Measurements from ENCODE around the gene ANO9. TPM values are rescaled to one million over a fixed set of nuclear protein-coding genes. Genes with fewer than 3 reads are reported as not detected.
"Not testable (repeated sequence)": the region's sequence is repeated elsewhere in the genome, so short reads cannot be mapped to it uniquely, and the experiment has no call there.

The ANO9 gene
- total RNA-seq, 1 experiment from 2014 or later, result not detected

GRCh38 chr11:394034-394857 lies 47.6 kb downstream of the ANO9 start, which contains the start of gene PKP3:
PKP3 (plus strand) TSS chr11:394209; CDS start chr11:394293, 84 bp downstream.
- H3K9me3 ChIP-seq, result no peaks in the 10 kb centered on the region
- DNase-seq, result peak; percentile 91

DNA sequence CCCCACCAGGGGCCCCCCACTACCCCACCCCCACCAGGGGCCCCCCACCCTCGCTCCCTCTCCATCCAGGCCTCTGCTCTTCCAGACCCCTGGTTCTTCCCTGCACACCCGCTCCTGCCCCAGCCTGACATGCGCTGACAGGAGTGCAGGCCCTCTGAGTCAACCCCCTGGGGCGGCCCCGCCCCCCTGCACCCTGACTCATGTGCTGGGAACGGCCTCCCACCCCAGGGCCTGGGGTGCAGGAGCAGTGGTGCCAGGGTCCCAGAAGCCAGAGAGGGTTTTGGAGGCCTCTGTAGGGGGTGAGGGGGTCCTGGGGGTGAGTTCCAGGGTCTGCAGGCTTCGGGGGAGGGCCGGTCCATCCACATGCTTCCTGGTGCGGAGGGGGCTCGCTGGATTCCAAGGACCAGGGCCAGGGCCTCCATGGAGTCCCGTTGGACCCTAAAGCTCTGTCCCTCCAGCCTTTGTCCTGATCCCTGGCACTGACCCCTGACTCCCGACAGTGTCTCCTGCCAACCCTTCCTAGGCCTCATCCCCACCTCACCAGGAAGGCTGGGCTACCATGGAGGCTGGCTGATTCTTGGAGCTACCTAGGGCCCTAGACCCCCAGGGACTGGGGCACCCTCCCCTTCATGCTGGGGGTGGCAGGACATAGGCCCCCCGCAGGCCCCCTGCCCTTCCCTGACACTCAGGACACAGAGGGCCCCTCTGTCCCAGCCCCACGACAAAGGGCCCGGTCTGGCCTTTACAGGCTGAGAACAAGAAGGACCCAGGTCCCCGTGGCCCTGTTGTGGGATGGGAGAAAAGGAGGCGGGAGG lies 48.4 kb downstream of the ANO9 start:
- Histone ChIP-seq H3K36me3 (no peaks in the 10 kb centered on the region), H3K4me3 (no peak overlapping the region), H3K27me3 (no peaks in the 10 kb centered on the region), H3K9me3 (no peaks in the 10 kb centered on the region)
- peak; percentile 96 for DNase-seq

More at GRCh38 chr11:394034-394857, 47.6 kb downstream of the ANO9 start, which contains the start of gene PKP3:
- no peaks in the 10 kb centered on the region for H3K27me3 ChIP-seq
- H3K4me3 ChIP-seq, result no peak within 1 kb of the TSS
- no peaks in the 10 kb centered on the region for H3K36me3 ChIP-seq

DNA sequence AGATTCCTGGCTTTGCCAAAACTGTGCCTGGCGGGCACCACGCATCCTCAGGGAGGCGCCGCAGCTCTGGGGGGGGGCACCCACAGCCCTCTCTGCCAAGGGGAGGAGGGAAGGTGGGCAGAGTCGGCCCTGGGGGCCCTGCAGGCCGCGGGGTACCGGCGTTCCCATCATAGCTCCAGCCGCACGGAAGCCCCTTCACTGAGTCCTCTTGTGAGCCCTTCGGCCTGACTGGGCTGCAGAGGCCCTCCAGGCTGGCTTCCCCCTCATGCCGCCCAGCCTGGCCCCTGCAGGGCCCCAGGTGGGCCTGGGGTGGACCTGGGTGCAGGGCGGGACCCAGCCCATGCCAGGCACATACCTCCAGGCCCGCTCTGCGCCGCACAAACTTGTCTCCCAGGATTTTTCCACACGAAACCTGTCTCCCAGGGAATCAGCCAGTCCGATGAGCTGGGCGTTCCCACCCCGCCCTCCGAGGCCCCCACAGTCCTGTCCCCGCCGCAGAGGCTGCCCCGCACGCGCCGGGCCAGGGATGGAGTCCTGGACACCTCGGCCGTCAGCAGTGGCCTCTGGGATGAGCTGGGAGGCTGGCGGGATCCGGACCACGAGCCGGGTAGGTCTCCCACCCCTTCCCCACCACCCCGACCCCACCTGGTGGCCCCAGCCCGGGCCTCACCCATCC lies 49.6 kb downstream of the ANO9 start:
- DNase-seq, result no peak
- Histone ChIP-seq H3K27me3 (no peaks in the 10 kb centered on the region), H3K9me3 (no peaks in the 10 kb centered on the region)

DNA sequence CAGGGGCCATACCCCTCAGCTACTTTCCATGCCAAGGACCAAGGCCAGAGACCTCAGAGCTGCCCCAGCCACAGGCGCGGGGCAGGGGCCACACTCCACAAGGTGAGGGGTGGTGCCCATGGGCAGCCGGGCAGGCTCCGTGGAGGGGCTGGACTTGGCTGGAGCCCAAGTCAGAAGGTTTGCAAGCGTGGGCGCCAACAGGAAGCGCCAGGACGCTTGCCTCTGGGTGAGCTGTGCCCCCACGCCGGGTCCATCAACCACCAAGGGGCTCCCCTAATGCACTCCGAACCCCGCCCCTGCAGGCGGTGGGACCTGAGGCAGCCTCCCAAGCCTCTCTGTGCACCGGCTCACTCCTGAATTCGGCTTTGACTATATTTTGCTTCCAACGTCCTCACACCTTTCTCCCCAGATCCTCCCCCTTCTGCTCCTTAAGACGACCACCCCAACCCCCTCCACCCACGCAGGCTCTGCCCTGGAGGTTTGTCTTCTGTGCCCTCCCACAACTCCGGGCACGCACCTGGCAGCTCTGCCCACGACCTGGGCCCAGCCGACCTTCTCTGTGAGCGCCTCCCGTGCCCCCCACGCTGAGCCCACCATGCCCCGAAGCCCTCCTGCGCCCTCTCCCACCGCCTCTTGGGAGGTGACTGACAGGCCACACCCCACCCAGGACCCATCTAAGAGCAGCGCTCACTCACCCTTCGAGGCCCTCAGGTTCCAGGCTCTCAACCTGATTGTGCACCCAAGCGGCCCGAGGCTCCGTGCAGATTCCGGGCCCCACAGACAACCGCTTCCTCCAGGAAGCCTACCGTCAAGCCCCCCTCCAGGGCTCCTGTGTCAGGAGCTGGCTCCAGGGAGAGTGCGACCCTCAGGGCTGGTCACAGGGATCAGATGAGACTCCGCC lies 50.4 kb downstream of the ANO9 start:
- H3K27me3 ChIP-seq, result no peaks in the 10 kb centered on the region
- no peak for DNase-seq
- H3K9me3 ChIP-seq, result peaks cover 7% of the 10 kb centered on the region
- H3K4me3 ChIP-seq, result no peak overlapping the region
- H3K36me3 ChIP-seq, result no peaks in the 10 kb centered on the region

More for the DNA sequence above, 49.6 kb downstream of the ANO9 start:
- Histone ChIP-seq H3K36me3 (no peaks in the 10 kb centered on the region), H3K4me3 (no peak overlapping the region)

GRCh38 chr11:390175-390574 lies 51.6 kb downstream of the ANO9 start:
- Histone ChIP-seq H3K27me3 (no peaks in the 10 kb centered on the region), H3K36me3 (no peaks in the 10 kb centered on the region), H3K4me3 (no peak overlapping the region), H3K9me3 (peaks cover 10% of the 10 kb centered on the region)
- DNase-seq, result no peak

- H3K36me3 ChIP-seq, H3K27me3 ChIP-seq, DNase-seq, H3K4me3 ChIP-seq: not testable (repeated sequence)
- peaks cover 10% of the 10 kb centered on the region for H3K9me3 ChIP-seq
Measured at GRCh38 chr11:389369-389768, 52.4 kb downstream of the ANO9 start.

- DNase-seq, result no peak
- no peak overlapping the region for H3K4me3 ChIP-seq
- H3K27me3 ChIP-seq, result no peaks in the 10 kb centered on the region
- peaks cover 10% of the 10 kb centered on the region for H3K9me3 ChIP-seq
- H3K36me3 ChIP-seq, result no peaks in the 10 kb centered on the region
Measured at GRCh38 chr11:387193-387793, 54.5 kb downstream of the ANO9 start.

- Histone ChIP-seq H3K4me3 (no peak overlapping the region), H3K27me3 (no peaks in the 10 kb centered on the region), H3K9me3 (peaks cover 10% of the 10 kb centered on the region), H3K36me3 (no peaks in the 10 kb centered on the region)
- DNase-seq, result no peak
Measured at GRCh38 chr11:386483-386882, 55.3 kb downstream of the ANO9 start.

DNA sequence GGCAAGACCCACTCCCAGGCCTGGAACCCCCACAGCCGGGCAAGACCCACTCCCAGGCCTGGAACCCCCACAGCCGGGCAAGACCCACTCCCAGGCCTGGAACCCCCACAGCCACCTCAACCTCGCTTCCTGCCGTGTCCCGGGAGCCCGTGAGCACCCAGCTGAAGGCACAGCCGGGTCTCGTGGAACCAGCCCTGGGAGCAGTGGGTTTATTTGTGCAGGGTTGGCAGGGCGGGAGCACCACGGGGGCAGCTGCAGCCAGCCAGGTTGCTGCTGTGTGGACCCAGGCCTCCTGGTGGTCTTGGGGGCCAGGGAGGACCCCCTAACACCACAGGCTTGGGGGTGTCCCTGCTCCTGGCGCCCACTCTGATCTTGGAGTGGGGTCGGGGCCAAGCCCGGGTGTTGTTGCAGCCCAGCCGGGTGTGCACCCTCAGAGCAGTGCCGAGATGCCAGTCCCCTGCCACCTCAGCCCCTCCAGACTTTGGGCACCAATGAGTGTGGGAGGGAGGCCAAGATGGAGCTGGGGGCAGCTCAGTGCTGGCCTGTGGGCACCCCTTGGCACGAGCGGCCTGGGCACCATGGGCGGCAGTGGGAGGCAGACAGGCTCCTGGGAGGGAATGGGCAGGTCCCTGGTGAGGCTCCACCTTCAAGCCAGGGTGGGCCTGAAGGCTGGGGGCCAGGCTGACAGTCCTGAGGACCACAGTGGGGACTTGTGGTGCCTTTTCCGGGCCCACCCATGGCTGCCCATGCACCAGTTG lies 56.0 kb downstream of the ANO9 start:
- no peak for DNase-seq
- Histone ChIP-seq H3K36me3 (no peaks in the 10 kb centered on the region), H3K4me3 (no peak overlapping the region), H3K27me3 (no peaks in the 10 kb centered on the region), H3K9me3 (peaks cover 10% of the 10 kb centered on the region)

DNA sequence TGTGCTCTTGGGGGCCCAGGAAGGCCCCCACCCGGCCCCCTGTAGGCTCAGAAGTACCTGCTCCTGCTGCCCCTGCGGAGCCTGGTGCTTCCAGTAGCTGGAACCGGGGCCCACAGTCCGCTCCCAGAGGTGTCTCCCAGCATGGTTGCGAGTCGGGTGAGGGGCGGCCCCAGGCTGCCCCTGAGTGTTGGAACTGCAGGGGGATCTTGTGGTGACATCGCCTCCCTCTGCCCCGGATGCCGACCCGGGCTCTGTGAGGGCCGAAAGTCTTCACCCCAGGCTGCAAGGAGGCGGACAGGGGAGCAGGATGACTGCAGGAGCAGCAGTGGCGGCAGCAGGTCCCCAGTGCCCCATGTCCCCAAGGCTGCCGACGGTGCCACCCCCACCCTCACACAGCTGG lies 57.3 kb downstream of the ANO9 start:
- DNase-seq, result no peak
- H3K4me3 ChIP-seq, result no peak overlapping the region
- peaks cover 10% of the 10 kb centered on the region for H3K9me3 ChIP-seq
- peaks cover 4% of the 10 kb centered on the region for H3K36me3 ChIP-seq
- no peaks in the 10 kb centered on the region for H3K27me3 ChIP-seq

GRCh38 chr11:383431-383830 lies 58.4 kb downstream of the ANO9 start:
- Histone ChIP-seq H3K27me3 (no peaks in the 10 kb centered on the region), H3K9me3 (peaks cover 10% of the 10 kb centered on the region), H3K4me3 (no peak overlapping the region), H3K36me3 (peaks cover 4% of the 10 kb centered on the region)
- DNase-seq, result no peak

GRCh38 chr11:382081-382629 lies 59.7 kb downstream of the ANO9 start:
- Histone ChIP-seq H3K4me3 (no peak overlapping the region), H3K9me3 (peaks cover 10% of the 10 kb centered on the region), H3K36me3 (peaks cover 4% of the 10 kb centered on the region), H3K27me3 (no peaks in the 10 kb centered on the region)
- DNase-seq, result no peak

DNA sequence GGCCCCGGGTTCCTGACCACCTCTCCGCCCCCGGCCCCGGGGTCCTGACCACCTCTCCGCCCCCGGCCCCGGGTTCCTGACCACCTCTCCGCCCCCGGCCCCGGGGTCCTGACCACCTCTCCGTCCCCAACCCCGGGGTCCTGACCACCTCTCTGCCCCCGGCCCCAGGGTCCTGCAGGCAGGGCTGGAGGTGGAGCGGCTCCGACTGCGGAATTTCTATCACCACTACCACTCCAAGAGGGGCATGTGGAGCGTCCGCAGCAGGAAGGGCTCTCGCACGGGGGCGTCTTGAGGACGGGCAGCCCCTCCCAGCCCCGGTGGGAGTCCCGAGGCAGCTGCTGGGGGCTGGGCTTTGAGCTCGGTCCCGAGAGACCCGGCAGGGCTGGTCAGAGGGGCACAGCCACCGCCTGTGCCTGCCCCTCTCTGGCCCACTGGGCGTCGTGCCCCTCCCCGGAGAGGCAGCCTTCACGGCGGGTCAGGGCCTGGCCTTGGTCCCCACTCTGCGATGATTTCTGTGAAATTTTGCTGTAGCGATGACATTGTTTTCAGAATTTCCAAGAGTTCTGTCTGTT lies 60.2 kb downstream of the ANO9 start:
- Histone ChIP-seq H3K27me3 (no peaks in the 10 kb centered on the region), H3K4me3 (no peak overlapping the region), H3K9me3 (peaks cover 6% of the 10 kb centered on the region; the same call in 1 of the 2 replicates), H3K36me3 (peaks cover 4% of the 10 kb centered on the region)
- DNase-seq, result no peak

- Histone ChIP-seq H3K27me3 (no peaks in the 10 kb centered on the region), H3K4me3 (no peak overlapping the region), H3K9me3 (no peaks in the 10 kb centered on the region; the same call in 1 of the 2 replicates), H3K36me3 (peaks cover 4% of the 10 kb centered on the region)
- DNase-seq, result no peak
Measured at GRCh38 chr11:380996-381395, 60.8 kb downstream of the ANO9 start.
